Measurements from ENCODE around the gene HTT. TPM values are rescaled to one million over a fixed set of nuclear protein-coding genes. Genes with fewer than 3 reads are reported as not detected.

Gene HTT
- polyA plus RNA-seq, 1 donor from 2014 or later: 11.5 TPM

GRCh38 chr4:3202836-3203820 is 128.6 kb downstream of the HTT start:
- Histone ChIP-seq H3K79me2 (replicated peaks; ENCODE audit: insufficient read depth, low read length) (no peaks in the 10 kb centered on the region), H3F3A (ENCODE audit: insufficient read depth, low read length, poor library complexity, severe bottlenecking) (no peaks in the 10 kb centered on the region), H3K4me2 (ENCODE audit: low read length) (no peak overlapping the region), H3K9ac (ENCODE audit: low read length) (no peak overlapping the region), H3K27me3 (ENCODE audit: insufficient read depth, low read depth, low read length) (no peaks in the 10 kb centered on the region), H3K27ac (ENCODE audit: low read length) (peak overlapping the region; percentile 43), H3K9me3 (ENCODE audit: low read length) (no peaks in the 10 kb centered on the region), H3K4me3 (ENCODE audit: low read length) (no peak overlapping the region), H4K20me1 (ENCODE audit: insufficient read depth) (no peaks in the 10 kb centered on the region), H3K36me3 (ENCODE audit: insufficient read depth, low read length) (no peaks in the 10 kb centered on the region), H3K9me2 (ENCODE audit: insufficient read depth, low read length) (no peaks in the 10 kb centered on the region), H2AFZ (ENCODE audit: low read depth, low read length) (no peak overlapping the region)
- TF ChIP-seq EP300 (conservative IDR thresholded peaks at IDR 0.05; ENCODE audit: poor library complexity, severe bottlenecking): no peak
- no peak for TF ChIP-seq EZH2 (IDR thresholded peaks at IDR 0.05; ENCODE audit: borderline replicate concordance, insufficient read depth, low read length, poor library complexity, severe bottlenecking)
- TF ChIP-seq MXI1 (conservative IDR thresholded peaks at IDR 0.05; ENCODE audit: poor library complexity, severe bottlenecking): no peak
- TF ChIP-seq RAD21 (conservative IDR thresholded peaks at IDR 0.05): no peak
- TF ChIP-seq SMC3 (conservative IDR thresholded peaks at IDR 0.05; ENCODE audit: poor library complexity): no peak
- TF ChIP-seq, protein P1, sequence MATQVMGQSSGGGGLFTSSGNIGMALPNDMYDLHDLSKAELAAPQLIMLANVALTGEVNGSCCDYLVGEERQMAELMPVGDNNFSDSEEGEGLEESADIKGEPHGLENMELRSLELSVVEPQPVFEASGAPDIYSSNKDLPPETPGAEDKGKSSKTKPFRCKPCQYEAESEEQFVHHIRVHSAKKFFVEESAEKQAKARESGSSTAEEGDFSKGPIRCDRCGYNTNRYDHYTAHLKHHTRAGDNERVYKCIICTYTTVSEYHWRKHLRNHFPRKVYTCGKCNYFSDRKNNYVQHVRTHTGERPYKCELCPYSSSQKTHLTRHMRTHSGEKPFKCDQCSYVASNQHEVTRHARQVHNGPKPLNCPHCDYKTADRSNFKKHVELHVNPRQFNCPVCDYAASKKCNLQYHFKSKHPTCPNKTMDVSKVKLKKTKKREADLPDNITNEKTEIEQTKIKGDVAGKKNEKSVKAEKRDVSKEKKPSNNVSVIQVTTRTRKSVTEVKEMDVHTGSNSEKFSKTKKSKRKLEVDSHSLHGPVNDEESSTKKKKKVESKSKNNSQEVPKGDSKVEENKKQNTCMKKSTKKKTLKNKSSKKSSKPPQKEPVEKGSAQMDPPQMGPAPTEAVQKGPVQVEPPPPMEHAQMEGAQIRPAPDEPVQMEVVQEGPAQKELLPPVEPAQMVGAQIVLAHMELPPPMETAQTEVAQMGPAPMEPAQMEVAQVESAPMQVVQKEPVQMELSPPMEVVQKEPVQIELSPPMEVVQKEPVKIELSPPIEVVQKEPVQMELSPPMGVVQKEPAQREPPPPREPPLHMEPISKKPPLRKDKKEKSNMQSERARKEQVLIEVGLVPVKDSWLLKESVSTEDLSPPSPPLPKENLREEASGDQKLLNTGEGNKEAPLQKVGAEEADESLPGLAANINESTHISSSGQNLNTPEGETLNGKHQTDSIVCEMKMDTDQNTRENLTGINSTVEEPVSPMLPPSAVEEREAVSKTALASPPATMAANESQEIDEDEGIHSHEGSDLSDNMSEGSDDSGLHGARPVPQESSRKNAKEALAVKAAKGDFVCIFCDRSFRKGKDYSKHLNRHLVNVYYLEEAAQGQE (IDR thresholded peaks at IDR 0.05; ENCODE audit: borderline replicate concordance): no peak
- TF ChIP-seq, protein P2, sequence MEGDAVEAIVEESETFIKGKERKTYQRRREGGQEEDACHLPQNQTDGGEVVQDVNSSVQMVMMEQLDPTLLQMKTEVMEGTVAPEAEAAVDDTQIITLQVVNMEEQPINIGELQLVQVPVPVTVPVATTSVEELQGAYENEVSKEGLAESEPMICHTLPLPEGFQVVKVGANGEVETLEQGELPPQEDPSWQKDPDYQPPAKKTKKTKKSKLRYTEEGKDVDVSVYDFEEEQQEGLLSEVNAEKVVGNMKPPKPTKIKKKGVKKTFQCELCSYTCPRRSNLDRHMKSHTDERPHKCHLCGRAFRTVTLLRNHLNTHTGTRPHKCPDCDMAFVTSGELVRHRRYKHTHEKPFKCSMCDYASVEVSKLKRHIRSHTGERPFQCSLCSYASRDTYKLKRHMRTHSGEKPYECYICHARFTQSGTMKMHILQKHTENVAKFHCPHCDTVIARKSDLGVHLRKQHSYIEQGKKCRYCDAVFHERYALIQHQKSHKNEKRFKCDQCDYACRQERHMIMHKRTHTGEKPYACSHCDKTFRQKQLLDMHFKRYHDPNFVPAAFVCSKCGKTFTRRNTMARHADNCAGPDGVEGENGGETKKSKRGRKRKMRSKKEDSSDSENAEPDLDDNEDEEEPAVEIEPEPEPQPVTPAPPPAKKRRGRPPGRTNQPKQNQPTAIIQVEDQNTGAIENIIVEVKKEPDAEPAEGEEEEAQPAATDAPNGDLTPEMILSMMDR (IDR thresholded peaks at IDR 0.05; ENCODE audit: poor library complexity, severe bottlenecking): no peak
- no peak for TF ChIP-seq POLR2AphosphoS5 (IDR thresholded peaks at IDR 0.05)
- TF ChIP-seq TAF1 (IDR thresholded peaks at IDR 0.05; ENCODE audit: low read depth): no peak

DNA sequence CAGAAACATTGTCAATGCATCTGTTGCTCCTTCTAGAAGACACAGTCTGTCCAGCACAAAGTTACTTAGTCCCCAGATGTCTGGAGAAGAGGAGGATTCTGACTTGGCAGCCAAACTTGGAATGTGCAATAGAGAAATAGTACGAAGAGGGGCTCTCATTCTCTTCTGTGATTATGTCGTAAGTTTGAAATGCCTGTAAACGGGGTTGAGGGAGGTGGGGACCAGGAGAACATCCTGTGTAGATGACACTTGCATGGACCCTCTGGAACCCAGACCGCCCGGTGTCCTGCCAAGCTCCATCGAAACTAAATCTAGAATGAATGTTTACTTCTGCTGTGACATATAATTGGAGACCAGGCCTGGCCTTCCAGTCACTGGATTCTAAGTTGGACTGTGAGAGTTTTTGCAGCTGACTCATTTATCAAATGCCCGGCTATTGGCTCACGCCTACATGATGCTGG is 129.5 kb downstream of the HTT start:
- Histone ChIP-seq H3K27ac (ENCODE audit: low read length) (no peak overlapping the region), H4K20me1 (ENCODE audit: insufficient read depth) (no peaks in the 10 kb centered on the region), H3K79me2 (replicated peaks; ENCODE audit: insufficient read depth, low read length) (no peaks in the 10 kb centered on the region), H3K9me3 (ENCODE audit: low read length) (no peaks in the 10 kb centered on the region), H3K9ac (ENCODE audit: low read length) (no peak overlapping the region), H3K4me2 (ENCODE audit: low read length) (no peak overlapping the region), H3K9me2 (ENCODE audit: insufficient read depth, low read length) (no peaks in the 10 kb centered on the region), H3K4me3 (ENCODE audit: low read length) (no peak overlapping the region), H3K36me3 (ENCODE audit: insufficient read depth, low read length) (no peaks in the 10 kb centered on the region), H2AFZ (ENCODE audit: low read depth, low read length) (no peak overlapping the region), H3F3A (ENCODE audit: insufficient read depth, low read length, poor library complexity, severe bottlenecking) (no peaks in the 10 kb centered on the region), H3K27me3 (ENCODE audit: insufficient read depth, low read depth, low read length) (no peaks in the 10 kb centered on the region)
- TF ChIP-seq, protein P2 (IDR thresholded peaks at IDR 0.05; ENCODE audit: poor library complexity, severe bottlenecking): no peak
- TF ChIP-seq EZH2 (IDR thresholded peaks at IDR 0.05; ENCODE audit: borderline replicate concordance, insufficient read depth, low read length, poor library complexity, severe bottlenecking) (no peak), POLR2AphosphoS5 (IDR thresholded peaks at IDR 0.05) (no peak)
